Upper lobe of left lung (tissue), 4 donors: ENCODE data around the gene S1PR5.

Source experiments
- CTCF ChIP-seq, 6 experiments: fragments of 450-650 bp in 4 of 6; fragments of 200-600 bp in 2 of 6; sonication (generic) in 2 of 6; IDR thresholded peaks; one replicate each; pipeline ENCODE4 v1.5.1; 2016 to 2019; ENCODE audit warnings: antibody characterized with exemption in 6 of 6
- EP300 ChIP-seq, 4 donors: sonication (generic); formaldehyde crosslinking; IDR thresholded peaks; one replicate each; pipeline ENCODE4 v1.5.1; 2017; ENCODE audit warnings: antibody characterized with exemption in 4 of 4, control low read depth in 2 of 4

GRCh38 chr19:10560154-10560553, 42.9 kb upstream of the S1PR5 start:
- TF ChIP-seq CTCF (IDR thresholded peaks at IDR 0.05) (no peak), EP300 (IDR thresholded peaks at IDR 0.05) (no peak)
